ENCODE data around the gene SCART1.
"Not testable (repeated sequence)": the region's sequence is repeated elsewhere in the genome, so short reads cannot be mapped to it uniquely, and the experiment has no call there.

Gene SCART1

GRCh38 chr10:133469205-133469604, 15.5 kb downstream of the SCART1 start:
- not testable (repeated sequence) for DNase-seq (ENCODE audit: low read depth in 3 of 3, low spot score in 1 of 3)

- no peak for DNase-seq (ENCODE audit: low read depth in 3 of 3, low spot score in 1 of 3)
Observed at GRCh38 chr10:133471300-133472109, 17.8 kb downstream of the SCART1 start.

- no peak for DNase-seq (ENCODE audit: low read depth in 3 of 3, low spot score in 1 of 3)
Observed at GRCh38 chr10:133473270-133473669, 19.5 kb downstream of the SCART1 start.

GRCh38 chr10:133474027-133474426, 20.3 kb downstream of the SCART1 start:
- no peak for DNase-seq (ENCODE audit: low read depth in 3 of 3, low spot score in 1 of 3)

- DNase-seq (ENCODE audit: low read depth in 3 of 3, low spot score in 1 of 3) = no peak
Observed at GRCh38 chr10:133474665-133475424, 21.1 kb downstream of the SCART1 start.

GRCh38 chr10:133475425-133475734, 21.6 kb downstream of the SCART1 start:
- DNase-seq (ENCODE audit: low read depth in 3 of 3, low spot score in 1 of 3) = peak in 1 of 3 donors; percentile 6

- no peak for DNase-seq (ENCODE audit: low read depth in 3 of 3, low spot score in 1 of 3)
Observed at GRCh38 chr10:133475821-133476640, 22.3 kb downstream of the SCART1 start.

GRCh38 chr10:133476641-133476990, 22.9 kb downstream of the SCART1 start:
- no peak for DNase-seq (ENCODE audit: low read depth in 3 of 3, low spot score in 1 of 3)

GRCh38 chr10:133481086-133481643, 27.4 kb downstream of the SCART1 start:
- DNase-seq (ENCODE audit: low read depth in 3 of 3, low spot score in 1 of 3) = no peak

- no peak for DNase-seq (ENCODE audit: low read depth in 3 of 3, low spot score in 1 of 3)
Observed at GRCh38 chr10:133481657-133482056, 27.9 kb downstream of the SCART1 start.

- DNase-seq (ENCODE audit: low read depth in 3 of 3, low spot score in 1 of 3) = no peak
Observed at GRCh38 chr10:133484818-133485217, 31.1 kb downstream of the SCART1 start.

- DNase-seq (ENCODE audit: low read depth in 3 of 3, low spot score in 1 of 3) = no peak
Observed at GRCh38 chr10:133487085-133487484, 33.3 kb downstream of the SCART1 start.

- no peak for DNase-seq (ENCODE audit: low read depth in 3 of 3, low spot score in 1 of 3)
Observed at GRCh38 chr10:133488354-133488753, 34.6 kb downstream of the SCART1 start.

GRCh38 chr10:133489816-133490588, 36.3 kb downstream of the SCART1 start:
- DNase-seq (ENCODE audit: low read depth in 3 of 3, low spot score in 1 of 3) = no peak

- DNase-seq (ENCODE audit: low read depth in 3 of 3, low spot score in 1 of 3) = not testable (repeated sequence)
Observed at GRCh38 chr10:133493562-133493961, 39.8 kb downstream of the SCART1 start.

GRCh38 chr10:133497363-133497762, 43.6 kb downstream of the SCART1 start:
- not testable (repeated sequence) for DNase-seq (ENCODE audit: low read depth in 3 of 3, low spot score in 1 of 3)

GRCh38 chr10:133499176-133499575, 45.4 kb downstream of the SCART1 start:
- DNase-seq (ENCODE audit: low read depth in 3 of 3, low spot score in 1 of 3) = not testable (repeated sequence)

GRCh38 chr10:133500897-133501296, 47.2 kb downstream of the SCART1 start:
- DNase-seq (ENCODE audit: low read depth in 3 of 3, low spot score in 1 of 3) = not testable (repeated sequence)

GRCh38 chr10:133509700-133510099, 56.0 kb downstream of the SCART1 start:
- no peak for DNase-seq (ENCODE audit: low read depth in 3 of 3, low spot score in 1 of 3)

GRCh38 chr10:133511408-133511807, 57.7 kb downstream of the SCART1 start:
- no peak for DNase-seq (ENCODE audit: low read depth in 3 of 3, low spot score in 1 of 3)
